ENCODE measurements around the gene CELSR1.

The CELSR1 gene, protein sequence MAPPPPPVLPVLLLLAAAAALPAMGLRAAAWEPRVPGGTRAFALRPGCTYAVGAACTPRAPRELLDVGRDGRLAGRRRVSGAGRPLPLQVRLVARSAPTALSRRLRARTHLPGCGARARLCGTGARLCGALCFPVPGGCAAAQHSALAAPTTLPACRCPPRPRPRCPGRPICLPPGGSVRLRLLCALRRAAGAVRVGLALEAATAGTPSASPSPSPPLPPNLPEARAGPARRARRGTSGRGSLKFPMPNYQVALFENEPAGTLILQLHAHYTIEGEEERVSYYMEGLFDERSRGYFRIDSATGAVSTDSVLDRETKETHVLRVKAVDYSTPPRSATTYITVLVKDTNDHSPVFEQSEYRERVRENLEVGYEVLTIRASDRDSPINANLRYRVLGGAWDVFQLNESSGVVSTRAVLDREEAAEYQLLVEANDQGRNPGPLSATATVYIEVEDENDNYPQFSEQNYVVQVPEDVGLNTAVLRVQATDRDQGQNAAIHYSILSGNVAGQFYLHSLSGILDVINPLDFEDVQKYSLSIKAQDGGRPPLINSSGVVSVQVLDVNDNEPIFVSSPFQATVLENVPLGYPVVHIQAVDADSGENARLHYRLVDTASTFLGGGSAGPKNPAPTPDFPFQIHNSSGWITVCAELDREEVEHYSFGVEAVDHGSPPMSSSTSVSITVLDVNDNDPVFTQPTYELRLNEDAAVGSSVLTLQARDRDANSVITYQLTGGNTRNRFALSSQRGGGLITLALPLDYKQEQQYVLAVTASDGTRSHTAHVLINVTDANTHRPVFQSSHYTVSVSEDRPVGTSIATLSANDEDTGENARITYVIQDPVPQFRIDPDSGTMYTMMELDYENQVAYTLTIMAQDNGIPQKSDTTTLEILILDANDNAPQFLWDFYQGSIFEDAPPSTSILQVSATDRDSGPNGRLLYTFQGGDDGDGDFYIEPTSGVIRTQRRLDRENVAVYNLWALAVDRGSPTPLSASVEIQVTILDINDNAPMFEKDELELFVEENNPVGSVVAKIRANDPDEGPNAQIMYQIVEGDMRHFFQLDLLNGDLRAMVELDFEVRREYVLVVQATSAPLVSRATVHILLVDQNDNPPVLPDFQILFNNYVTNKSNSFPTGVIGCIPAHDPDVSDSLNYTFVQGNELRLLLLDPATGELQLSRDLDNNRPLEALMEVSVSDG (N-terminal part only)

DNA sequence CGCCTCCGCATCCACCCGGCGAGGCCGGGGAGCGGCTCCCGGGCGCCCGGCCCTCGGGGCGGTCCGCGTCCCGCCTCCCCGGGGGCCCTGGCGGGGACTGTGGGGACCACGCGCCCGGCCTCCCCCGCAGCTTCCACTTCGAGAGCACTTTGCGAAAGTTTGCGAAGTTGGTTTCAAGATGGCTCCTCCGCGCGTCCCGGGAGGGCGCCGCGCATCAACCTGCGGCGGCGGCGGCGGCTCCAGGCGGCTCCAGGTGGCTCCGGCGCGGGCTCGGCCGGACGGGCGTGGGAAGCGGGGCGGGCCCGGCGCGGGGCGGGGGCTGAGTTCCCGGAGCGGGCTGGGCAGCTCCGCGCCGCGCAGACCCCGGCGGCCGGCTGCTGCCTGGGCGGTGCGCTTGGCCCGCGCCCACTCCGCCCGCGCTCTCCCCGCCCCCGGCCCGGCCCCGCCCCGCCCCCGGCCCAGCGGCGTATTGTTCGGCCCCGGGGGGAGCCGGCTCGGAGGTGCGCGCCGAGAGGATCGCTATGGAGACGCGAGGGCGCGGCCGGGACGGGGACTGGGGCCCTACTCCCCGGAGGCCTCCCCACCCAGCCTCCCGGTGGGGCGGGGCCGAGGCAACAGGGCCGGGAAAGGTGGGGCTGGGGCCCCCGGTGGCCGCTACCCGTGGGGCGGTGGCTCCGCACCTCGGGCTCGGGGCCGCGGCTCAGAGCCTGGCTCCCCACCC is at the start of gene CELSR1:
Gene CELSR1 (minus strand): TSS at position 396 of the 721 bp plus-strand sequence. CDS start 450 bp downstream, outside the sequence.
- no peak for DNase-seq

- DNase-seq, result peak; percentile 29
These were observed 49.6 kb upstream of the CELSR1 start for GRCh38 chr22:46587061-46587460.

- DNase-seq, result no peak
These were observed 49.2 kb upstream of the CELSR1 start for GRCh38 chr22:46586531-46587011.

DNA sequence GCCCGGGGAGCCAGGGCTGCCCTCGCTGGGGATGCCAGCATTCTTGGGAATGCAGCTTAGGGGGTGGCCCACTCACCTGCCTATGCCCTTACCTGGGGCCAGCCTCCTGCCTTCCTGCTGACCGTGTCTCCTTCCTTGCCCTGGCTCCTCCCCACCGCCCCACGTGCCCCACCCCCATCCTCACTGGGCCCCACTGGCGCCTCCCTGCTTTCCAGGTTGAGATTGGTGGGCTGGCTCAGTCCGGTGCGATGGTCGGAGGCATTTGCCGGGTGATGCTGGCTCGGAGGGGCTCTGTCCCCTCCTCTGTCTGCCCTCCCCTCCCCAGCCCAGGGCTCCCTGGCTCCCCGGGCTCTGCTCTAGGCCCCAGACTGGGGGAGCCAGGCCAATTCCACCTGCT is 48.7 kb upstream of the CELSR1 start:
- no peak for DNase-seq

- no peak for DNase-seq
These were observed 48.1 kb upstream of the CELSR1 start for GRCh38 chr22:46585340-46586122.

- no peak for DNase-seq
These were observed 46.9 kb upstream of the CELSR1 start for GRCh38 chr22:46584081-46584921.

- no peak for DNase-seq
These were observed 46.2 kb upstream of the CELSR1 start for GRCh38 chr22:46583571-46583970.

GRCh38 chr22:46582281-46582933 is 45.0 kb upstream of the CELSR1 start:
- DNase-seq, result no peak

DNA sequence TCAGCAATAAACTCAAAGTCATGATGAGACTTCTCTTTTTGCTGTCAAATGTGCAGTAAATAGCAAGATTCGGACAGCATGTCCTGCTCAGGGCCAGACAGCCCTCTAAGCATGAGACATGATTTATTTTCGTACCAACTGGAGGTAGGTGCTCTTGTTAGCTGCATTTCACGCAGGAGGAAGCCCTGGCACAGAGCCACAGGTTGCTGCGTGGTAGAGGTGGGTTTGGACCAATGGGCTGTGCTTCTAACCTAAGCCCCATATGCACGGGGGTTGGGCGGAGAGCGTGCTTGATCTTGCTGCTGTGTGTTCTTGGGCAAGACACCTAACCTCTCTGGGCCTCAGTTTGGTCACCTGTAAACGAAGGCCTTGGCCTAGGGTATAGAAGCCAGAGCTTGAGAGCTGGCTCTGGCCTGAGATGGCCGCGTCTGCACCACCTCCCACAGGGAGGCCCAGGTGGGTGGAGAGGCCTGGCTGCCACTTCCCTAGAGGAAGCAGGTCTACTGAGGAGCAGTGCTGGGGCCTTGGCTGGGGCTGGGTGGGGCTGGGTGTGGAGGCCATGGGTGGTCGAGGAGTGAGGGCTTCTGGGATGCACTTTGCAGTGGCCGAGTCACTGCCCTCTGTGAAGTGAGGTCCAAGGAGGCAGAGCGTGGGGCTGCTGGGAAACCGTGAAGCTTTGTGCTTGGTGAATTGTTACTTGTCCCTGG is 44.3 kb upstream of the CELSR1 start:
- no peak for DNase-seq

GRCh38 chr22:46580940-46581537 is 43.6 kb upstream of the CELSR1 start:
- no peak for DNase-seq

GRCh38 chr22:46579751-46580449 is 42.5 kb upstream of the CELSR1 start:
- DNase-seq, result no peak

DNA sequence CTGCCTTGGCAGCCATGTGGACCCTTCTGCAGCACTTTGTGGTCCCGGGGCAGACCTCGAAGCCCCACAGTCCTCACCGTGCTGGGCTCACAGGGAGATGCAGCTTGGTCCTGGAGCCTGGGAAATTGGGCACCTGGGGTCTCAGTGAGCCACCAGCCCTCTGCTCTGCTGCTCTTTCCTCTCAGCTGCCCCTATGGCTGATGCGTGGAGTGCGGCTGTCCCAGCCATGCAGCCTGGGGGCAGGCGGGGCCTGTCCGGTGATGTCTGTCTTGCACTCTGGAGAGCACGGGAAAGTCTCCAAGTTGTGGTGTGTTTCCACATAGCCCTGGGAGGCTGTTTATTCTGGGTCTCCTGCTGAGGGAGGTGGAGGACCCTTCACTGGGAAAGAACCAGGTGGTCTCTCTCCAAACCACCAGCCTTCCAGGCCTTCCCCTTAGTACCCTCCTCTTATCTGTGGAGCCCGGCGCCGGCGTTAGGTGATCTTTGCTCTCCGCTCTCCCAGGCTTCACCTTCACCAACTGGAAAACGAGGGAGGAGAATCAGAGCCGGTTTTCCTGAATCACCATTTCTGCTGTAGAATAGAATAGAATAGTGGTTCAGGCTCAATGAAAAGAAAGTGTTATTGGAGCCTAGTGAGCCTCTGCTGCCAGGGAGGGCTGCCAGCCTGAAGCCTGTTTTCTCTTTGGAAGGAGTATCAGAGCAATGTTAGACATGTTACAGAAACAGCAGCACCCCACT is 41.6 kb upstream of the CELSR1 start:
- no peak for DNase-seq

DNA sequence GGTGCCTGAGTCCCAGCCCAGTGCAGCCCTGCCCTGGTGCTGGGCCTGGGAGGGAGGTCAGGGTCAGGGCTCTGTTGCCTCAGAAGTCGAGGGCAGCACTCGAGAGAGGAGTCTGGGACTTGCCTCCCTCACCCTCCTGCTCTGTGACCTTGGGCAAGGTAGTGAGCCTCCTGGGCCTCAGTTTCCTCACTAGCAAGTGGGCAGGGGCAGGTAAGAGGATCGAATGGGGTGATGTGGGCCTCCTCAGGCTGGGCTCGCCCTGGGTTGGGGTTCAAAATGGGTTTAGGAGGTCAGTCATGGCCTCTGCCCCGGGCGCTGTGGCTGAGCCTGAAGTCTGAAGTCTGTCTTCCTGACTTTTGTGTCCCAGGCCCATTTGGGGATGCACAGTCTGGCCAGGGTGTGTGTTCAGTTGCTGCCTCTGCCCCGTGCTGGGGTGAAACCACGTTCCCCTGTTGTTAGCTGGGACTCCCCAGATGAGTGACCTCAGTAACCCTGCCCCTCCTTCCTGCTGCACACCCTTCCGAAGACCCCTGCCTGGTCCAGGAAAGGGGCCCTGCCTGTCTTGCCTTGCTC is 40.9 kb upstream of the CELSR1 start:
- no peak for DNase-seq

- no peak for DNase-seq
These were observed 40.2 kb upstream of the CELSR1 start for GRCh38 chr22:46577368-46578249.

- DNase-seq, result peak; percentile 50
These were observed 39.3 kb upstream of the CELSR1 start for GRCh38 chr22:46576556-46577367.
